Fibroblast of skin of left quadriceps (primary cell): Measurements from ENCODE around the gene ASCL4.

Source experiments
- DNase-seq, 2 experiments: peaks; one replicate each; pipeline ENCODE4 v3.0.0-alpha.2; 2013; ENCODE audit warnings: low read depth in 2 of 2

Gene ASCL4

DNA sequence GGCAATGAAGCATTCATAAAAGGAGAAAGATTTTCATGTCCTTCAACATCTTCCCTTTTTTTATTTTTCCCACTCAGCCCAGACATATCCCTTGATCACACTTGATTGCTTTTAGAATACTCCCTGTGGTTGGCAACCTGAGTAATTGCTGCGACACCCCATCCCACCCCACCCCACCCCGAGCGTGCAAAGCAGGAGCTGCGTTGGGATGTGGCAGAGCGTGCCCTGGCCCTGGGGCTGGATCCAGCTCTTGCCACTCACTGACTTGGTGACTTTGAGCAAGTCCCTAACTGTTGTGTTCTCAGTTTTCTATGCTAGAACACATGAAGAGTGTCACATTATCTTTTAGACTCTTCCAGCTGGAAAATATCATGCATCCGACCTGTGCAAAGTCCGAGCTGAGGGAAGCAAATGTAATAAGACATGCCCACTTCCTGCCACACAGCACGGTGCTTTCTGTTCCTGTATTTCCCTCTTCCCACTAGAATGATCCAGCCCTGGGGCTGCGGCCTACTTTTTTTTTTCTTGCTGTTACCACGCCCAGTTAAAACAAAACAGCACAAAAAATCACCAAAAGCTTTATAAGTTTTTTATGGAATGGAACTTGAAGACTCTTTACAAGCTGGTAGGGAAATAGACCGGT, 4.0 kb downstream of the ASCL4 start:
- DNase-seq, result no peak

DNA sequence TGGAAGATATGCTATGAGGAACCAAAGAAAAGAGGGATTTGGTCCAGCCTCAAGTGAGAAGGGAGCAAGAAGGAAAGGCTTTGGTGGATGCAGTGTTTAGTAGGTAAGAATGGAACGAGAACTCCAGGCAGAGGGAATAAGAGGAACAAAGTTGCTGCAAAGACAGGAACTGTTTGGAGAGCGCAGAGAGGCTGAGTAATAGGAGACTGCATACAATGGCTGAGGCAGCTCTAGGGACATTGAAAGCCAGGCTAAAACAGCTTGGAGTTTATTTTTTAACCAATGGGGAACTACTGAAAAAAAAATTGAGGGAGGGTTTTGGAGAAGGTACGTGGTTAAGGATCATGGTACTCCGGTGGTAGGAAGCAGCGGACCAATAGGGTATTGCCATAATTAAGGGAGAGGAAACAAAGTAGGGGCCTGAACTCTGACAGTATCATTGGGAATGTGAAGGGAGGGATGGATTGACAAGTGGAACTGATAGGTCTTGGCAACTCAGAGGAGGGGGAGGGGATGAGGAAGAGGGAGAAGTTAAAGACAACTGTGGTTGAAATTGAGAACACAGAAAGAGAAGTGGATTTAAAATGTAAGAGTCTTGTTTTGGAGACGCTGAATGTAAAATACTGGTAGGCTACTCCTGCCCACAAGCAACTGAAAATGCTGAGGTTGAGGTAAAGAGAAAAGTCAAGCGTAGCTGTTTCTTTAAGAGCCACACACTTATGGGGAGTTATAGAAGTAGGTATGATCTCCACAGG, 4.8 kb downstream of the ASCL4 start:
- DNase-seq, result no peak

DNA sequence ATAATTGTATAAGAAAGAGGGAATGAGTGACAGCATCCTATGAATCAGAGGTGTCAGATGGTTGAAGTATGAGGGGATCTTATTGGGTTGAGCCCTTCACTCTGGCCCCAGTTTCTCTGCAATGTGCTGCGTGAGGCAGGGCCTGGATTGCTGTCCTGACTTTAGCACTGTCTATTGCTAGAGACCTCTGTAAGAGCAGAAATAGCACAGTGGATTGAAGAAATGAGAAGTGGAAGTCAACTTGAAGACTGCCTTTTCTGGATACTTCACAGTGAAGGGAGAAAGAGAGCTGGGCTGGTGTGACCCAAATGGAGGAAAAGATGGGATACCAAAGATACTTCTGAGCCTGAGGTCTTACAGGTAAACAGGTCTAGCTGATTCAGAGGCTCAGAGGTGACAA, 5.8 kb downstream of the ASCL4 start:
- no peak for DNase-seq

DNA sequence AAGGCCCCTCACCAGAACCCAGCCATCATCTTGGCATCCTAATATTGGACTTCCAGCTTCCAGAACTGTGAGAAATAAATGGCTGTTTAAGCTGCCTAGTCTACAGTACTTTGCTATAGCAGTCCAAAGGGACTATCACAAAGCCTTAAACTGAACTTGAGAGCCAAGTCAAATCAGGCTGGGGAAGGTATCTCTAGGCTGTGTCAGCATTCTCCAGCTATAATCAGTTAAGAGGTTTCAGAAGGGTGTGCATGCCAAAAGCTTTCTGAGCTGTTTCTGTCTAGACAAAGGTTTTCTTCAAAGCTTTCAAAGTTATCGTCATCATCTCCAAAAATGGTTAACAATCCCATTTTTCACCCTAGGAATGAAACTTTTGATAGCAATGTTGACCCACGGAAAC, 7.6 kb downstream of the ASCL4 start:
- DNase-seq, result no peak

DNA sequence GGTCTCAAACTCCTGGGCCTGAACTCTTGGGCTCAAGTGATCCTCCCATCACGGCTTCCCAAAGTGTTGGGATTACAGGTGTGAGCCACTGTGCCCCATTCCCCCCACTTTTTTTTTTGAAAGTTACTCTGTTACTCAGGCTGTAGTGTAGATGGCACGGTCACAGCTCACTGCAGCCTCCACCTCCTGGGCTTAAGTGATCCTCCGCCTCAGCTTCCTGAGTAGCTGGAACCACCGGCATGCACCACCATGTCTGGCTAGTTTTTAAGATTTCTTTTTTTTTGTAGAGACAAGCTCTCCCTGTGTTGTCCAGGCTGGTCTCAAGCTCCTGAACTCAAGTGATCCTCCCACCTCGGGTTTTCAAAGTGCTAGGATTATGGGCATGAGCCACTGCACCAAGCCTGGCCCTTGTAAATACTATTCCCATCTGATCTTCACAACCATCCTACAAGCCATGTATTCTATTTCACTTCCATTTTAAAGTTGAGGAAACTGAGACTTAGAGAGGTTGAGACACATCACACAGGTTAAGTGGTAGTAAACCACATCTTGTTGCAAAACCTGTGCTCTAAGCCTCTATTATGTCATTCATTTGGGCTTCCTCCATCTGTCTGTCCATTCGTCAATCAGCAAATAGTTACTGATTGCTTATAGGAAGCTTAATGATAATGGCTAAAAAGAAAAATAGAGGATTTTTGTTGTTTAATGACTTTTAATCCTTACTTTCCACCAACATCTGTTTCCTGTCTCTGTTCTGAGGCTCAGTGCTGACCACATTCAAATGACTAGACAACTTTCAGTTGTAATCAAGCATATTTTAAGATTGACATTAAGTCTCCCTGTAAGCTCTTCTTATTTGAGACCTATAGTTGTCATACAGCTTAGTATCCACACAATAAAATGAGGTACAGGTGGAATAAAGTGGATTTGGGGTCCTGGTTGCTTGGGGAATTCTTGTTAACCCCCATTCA, 9.2 kb downstream of the ASCL4 start:
- DNase-seq, result no peak

DNA sequence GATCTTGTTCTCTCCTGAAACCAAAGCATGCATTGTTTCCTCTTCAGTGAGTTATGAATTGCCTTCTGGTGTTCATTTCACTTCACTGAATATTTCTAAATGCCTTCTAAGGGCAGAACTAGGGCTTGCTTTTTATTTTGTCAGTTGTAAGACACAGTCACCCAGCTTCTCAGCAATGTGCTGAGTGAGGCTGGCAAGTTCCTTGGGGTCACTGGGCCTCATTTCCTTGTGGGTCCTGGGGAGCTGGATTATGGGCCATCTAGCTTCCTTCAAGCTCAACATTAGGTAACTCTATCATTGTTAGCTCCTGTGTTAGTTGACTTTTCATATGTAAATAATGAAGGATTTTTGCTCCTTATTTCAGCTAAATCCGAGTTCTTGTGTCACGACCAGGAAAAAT, 13.8 kb downstream of the ASCL4 start:
- no peak for DNase-seq

DNA sequence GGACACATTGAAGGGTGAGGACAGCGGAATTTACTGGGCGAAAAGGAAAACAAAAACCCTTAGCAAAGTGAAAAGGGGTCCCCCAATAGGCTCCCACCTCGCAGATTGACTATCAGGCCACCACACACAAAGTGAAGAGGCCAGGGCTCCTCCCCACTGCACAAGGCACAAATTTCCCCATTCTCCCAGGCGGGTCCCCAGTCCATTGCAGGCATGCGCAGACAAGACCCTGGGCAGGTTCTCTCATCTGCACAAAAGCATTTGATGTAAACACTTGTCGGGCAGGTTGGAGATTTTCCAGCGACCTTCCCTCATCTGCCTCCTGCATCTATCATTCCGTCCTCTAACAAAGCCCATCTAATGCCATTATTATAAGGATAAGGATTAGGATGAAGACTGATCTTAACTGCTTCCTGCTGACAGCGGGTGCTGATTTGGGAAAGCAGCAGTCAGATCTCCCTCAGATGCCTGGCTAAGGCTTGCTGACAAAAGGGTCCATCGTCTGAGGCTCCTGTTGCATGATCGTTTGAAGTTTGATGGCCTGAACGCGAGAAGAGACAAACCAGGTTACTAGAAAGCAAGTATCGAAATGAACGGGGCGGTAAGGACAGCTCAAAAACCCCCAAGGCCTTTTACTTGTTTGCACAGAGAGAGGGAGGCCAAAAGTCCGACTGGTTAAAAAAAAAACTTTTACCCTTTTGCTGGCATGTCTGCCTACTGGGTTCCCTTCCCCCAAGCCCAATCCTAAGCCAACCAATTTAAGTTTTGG, 14.4 kb downstream of the ASCL4 start:
- no peak for DNase-seq

DNA sequence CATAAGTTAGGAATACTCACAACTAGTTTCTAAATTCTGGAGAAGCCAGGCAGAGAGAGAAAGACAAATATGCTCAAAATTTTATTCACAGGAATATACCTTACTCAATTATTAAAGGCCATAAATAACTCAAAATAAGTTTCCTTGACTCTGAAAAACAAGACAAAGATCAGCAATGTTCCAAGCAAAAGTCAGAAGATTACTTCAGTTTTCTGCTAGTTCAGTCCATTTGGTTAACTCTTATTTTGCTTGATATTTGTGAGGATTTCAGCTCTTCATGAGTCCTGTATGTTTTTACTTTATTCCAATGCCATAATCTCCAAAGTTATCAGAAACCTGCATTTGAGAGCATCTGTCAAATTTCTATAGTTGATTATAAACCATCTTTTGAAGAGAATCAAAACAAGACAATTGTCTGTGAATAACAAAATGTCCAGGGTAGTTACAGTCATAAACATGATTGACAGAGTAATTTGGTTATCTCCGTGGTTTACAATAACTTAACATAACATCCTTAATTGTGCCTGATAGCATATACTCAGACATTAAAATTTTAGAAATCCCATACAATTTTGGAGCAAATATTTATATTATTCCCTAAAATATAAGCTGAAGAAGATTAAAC, 17.1 kb downstream of the ASCL4 start:
- DNase-seq, result no peak

DNA sequence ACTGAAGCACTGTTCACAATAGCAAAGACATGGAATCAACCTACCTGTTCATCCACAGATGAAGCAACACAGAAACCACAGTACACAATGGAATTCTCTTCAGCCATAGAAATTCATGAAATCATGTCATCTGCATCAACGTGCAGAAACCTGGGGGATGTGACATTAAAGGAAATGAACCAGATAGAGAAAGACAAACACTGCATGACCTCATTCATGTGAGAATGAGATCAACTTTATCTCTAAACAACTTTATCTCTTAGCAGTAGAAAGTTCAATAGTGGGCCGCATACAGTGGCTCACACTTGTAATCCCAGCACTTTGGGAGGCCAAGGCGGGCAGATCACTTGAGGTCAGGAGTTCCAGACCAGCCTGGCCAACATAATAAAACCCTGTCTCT, 19.9 kb downstream of the ASCL4 start:
- no peak for DNase-seq

DNA sequence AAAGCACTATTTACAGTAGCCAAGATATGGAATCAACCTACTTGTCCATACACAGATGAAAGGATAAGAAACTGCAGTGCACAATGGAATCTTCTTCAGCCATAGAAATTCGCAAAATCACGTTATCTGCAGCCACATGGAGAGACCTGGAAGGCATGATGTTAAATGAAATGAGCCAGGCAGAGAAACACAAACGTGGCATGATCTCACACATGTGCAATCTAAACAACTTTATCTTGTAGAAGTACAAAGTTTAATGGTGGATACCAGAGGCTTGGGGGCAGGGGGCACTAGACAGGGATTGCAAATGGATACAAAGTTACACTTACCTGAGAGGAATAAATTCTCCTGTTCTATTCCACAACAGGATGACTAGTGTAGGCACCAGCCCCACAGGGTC, 24.1 kb downstream of the ASCL4 start:
- no peak for DNase-seq

DNA sequence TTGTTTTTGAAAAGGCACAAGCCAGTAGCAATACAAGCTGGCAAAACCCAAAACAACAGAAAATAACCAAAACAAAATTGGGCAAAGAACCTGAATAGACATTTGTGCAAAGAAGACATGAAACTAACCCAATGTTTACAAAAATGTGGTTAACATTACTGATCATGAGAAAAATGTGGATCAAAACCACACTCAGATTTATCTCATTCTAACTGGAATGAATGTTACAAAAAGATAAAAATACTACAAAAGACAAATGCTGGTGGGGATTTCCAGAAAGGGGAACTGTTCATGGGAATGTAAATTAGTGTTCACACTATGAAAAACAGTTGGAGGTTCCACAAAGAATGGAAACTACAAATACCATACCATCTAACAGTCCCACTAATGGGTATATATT, 26.6 kb downstream of the ASCL4 start:
- no peak for DNase-seq

DNA sequence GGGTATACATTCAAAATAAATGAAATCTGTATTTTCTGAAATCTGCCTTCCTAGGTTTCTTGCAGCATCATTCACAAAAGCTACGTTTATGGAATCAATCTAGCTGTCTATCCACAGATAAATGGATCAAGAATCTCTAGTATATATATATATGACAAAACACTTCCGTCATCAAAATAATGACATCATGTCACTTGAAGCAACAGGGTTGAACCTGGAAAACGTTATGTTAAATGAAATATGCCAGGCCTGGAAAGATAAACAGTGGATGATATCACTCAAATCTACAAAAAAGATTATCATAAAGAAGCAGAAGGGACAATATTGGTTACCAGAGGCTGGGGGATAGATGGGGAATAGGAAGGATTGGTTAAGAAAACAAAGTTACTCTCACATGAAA, 28.6 kb downstream of the ASCL4 start:
- no peak for DNase-seq

DNA sequence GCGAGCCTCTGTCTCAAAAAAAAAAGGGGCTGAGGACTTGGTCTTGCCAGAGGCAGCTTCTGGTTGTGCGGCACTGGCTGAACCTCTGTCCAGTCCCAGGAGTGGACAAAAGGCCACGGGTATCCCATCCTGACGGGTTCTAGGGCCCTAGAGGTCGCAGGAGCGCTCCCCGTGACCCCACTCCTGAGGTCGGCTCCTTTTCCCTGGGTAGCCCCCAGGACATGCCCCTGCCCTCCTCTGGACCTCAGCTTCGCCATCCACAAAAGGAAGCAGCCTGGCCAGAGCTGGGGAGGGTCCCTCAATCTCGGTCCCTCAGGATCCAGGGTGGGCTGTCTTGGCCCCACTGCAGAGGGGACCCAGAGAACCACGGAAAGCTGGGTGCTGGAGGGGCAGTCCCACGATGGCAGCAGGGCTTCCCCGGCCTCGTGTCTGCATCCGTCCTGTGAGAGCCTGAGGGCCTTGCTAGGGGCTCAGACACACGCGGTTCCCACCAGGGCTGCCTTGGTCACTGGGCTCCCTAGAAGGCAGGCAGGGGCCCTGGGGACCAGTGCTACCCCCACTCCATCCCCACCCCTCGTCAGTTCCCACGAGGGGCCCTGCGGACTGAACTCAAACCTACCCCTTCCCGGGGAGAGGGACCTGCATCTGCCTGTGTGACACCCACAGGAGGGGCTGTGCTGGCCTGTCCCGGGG, 31.1 kb downstream of the ASCL4 start:
- no peak for DNase-seq

DNA sequence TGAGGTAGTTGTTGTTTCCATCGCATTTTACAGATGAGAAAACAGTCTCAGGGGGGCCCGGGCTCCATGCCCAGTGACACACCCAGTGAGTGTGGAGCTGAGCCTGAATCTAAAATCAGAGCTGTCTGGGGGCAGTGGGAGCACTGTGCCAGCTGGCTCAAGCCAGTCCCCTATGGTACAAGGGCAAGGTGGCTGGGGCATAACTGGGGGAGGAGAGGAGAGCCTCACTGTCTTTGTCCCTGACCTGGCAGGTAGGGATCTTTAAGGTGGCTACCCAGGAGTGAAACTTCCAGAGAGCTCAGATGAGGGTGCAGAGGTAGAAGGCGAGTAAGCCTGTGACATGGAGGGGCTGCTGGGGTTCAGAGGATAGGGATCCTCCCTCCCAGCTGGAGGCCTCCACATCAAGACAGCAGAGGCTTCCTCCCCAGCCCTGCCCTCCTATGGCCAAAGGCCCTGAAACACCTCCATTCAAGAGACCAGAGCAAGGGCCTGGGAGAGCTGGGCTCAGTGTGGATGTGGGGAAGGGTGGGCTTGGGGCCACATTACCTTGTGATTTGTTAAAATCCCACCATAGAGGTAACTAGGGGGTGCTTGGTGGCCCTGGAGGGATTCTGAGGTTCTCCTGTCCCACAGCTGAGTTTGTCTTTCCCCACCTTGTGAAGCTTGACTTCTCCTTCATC, 33.1 kb downstream of the ASCL4 start:
- no peak for DNase-seq

DNA sequence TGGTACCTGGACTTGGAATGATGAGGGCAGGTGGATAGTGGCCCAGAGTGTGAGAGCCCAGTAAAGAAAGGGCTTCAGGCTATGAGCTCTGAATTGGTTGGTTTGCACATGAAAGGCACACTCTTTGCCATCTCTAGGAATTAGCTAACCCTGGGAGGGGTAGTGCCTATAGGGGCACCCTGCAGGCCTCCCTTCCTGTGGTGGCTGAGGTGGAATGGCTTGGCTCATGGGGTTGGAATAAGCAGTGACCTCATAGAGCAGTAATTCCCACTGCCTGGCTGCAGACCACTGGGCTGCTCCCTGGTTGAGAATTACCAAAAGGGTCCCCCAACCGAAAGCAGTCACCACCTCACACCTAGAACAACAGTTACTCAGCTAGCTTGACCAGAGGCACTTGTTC, 42.7 kb downstream of the ASCL4 start:
- no peak for DNase-seq

DNA sequence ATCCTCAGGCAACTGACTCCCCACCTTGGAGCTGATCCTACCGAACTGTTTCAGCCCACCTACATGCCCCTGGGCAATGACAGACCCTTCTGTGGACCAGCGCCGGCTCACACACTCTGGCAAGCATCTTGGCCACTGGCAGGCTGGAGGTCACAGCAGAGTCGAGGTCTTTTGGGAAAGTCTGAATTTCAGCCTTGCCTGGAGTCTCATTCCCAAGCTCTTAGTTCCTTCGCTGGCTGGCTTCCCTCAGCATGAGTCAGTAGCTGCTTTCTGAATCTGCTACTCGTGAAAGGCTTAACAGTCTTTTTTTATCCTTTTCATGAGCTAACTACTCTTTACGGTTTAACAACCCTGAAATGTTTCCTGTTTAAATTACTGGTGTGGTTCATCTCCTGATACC, 44.5 kb downstream of the ASCL4 start:
- peak; percentile 15 to 23 for DNase-seq

DNA sequence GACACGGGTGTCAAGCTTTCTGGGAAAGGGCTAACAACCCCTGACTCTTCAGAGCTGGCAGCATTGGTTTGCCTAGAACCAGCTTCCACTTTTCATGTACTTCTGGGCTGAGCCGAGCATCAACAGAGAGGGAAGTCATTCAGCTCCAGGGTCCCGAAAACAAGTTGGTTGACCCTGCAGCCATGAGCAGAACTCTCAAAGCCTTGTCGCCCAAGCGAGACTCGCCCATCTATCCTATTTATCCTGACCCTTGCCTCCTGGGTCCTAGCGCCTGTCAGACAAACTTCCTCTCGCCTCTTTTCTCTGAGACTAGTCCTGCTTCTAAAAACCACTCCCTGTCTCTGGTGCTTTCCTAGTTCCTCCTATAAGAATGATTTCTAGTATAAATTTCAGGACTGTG, 47.9 kb downstream of the ASCL4 start:
- DNase-seq, result no peak
